H1 (cell line): ENCODE data around the gene SLAMF1. TPM values are rescaled to one million over a fixed set of nuclear protein-coding genes. Genes with fewer than 3 reads are reported as not detected.

Experiments used
- CTCF ChIA-PET: fragments of 300-600 bp; sonication (Branson Sonifier 250); formaldehyde crosslinking; loops from one replicate; lab custom pipeline; 2021; ENCODE audit not compliant: partially characterized antibody; lab: Charles Lee
- POLR2A ChIA-PET: fragments of 300-600 bp; sonication (Branson Sonifier 250); formaldehyde crosslinking; loops from one replicate; lab custom pipeline; 2021; ENCODE audit warnings: inconsistent platforms; ENCODE audit not compliant: partially characterized antibody; lab: Charles Lee
- DNase-seq, 2 experiments: peaks; one replicate each; pipeline versions ENCODE4 v3.0.0 to v3.0.0-alpha.2; 2010 to 2022; ENCODE audit warnings: low spot score in 2 of 2, low read depth in 1 of 2, mixed read lengths in 1 of 2
- FAIRE-seq: peaks from 2 replicates; lab custom pipeline; 2011; peaks lifted over from hg19 to GRCh38; lab: Jason Lieb, UNC
- H2AFZ ChIP-seq: 2 replicates; pipeline ENCODE4 v1.8.1; 2012; ENCODE audit warnings: low read length, inconsistent platforms
- H2AK5ac ChIP-seq: 2 replicates; pipeline ENCODE4 v1.6.1; 2013; ENCODE audit warnings: low read depth, low read length
- H2BK120ac ChIP-seq: replicated peaks from 2 replicates; pipeline ENCODE3; 2013; ENCODE audit warnings: low read depth, low read length, inconsistent platforms
- H2BK12ac ChIP-seq: 2 replicates; pipeline ENCODE4 v1.6.1; 2013; ENCODE audit warnings: low read depth, low read length
- H2BK15ac ChIP-seq: 2 replicates; pipeline ENCODE4 v1.6.1; 2013; ENCODE audit warnings: low read length
- H2BK20ac ChIP-seq: 2 replicates; pipeline ENCODE4 v1.6.1; 2013; ENCODE audit warnings: low read length
- H2BK5ac ChIP-seq: 2 replicates; pipeline ENCODE4 v1.6.1; 2013; ENCODE audit warnings: low read depth, low read length
- H3K14ac ChIP-seq: 2 replicates; pipeline ENCODE4 v1.6.1; 2013; ENCODE audit warnings: inconsistent platforms; ENCODE audit not compliant: insufficient read length
- H3K18ac ChIP-seq: 2 replicates; pipeline ENCODE4 v1.6.1; 2013; ENCODE audit warnings: low read length; ENCODE audit errors: extremely low read depth
- H3K23ac ChIP-seq: 2 replicates; pipeline ENCODE4 v1.6.1; 2013; ENCODE audit warnings: inconsistent platforms; ENCODE audit not compliant: insufficient read length
- H3K23me2 ChIP-seq: 2 replicates; pipeline ENCODE4 v1.6.1; 2013; ENCODE audit warnings: low read depth, low read length
- H3K27ac ChIP-seq: 2 replicates; pipeline ENCODE4 v1.6.1; 2011; ENCODE audit warnings: low read depth, low read length, inconsistent platforms
- H3K27me3 ChIP-seq, 4 experiments: replicated peaks in 1 of 4; 1 replicate in 1 of 4; 2 replicates in 3 of 4; pipeline versions ENCODE4 v1.6.1 to v1.8.1; 2011 to 2013; ENCODE audit warnings: low read length in 3 of 4, mild to moderate bottlenecking in 3 of 4, inconsistent platforms in 2 of 4, mixed read lengths in 2 of 4, moderate library complexity in 1 of 4; ENCODE audit not compliant: control insufficient read depth in 3 of 4, insufficient read depth in 3 of 4; ENCODE audit errors: extremely low read depth in 1 of 4
- H3K36me3 ChIP-seq, 4 experiments: 2 replicates each; pipeline versions ENCODE4 v1.6.1 to v1.8.1; 2011 to 2013; ENCODE audit warnings: mild to moderate bottlenecking in 4 of 4, low read length in 3 of 4, moderate library complexity in 2 of 4, control low read depth in 1 of 4, inconsistent platforms in 1 of 4; ENCODE audit not compliant: insufficient read depth in 4 of 4, control insufficient read depth in 2 of 4
- H3K4ac ChIP-seq: replicated peaks from 2 replicates; pipeline ENCODE3; 2013; ENCODE audit warnings: low read length, low read depth, mixed read lengths, inconsistent platforms; ENCODE audit not compliant: insufficient read length
- H3K4me1 ChIP-seq, 4 experiments: replicated peaks in 1 of 4; 1 replicate in 1 of 4; 2 replicates in 3 of 4; pipeline versions ENCODE4 v1.6.1 to v1.8.1; 2011 to 2013; ENCODE audit warnings: low read length in 3 of 4, inconsistent platforms in 2 of 4, mixed read lengths in 1 of 4; ENCODE audit not compliant: insufficient read depth in 4 of 4, control insufficient read depth in 3 of 4
- H3K4me2 ChIP-seq, 2 experiments: 2 replicates each; pipeline versions ENCODE4 v1.6.1 to v1.8.1; 2011 to 2013; ENCODE audit warnings: low read depth in 2 of 2, low read length in 2 of 2, control low read depth in 1 of 2, inconsistent platforms in 1 of 2, mild to moderate bottlenecking in 1 of 2; ENCODE audit not compliant: insufficient read depth in 1 of 2
- H3K4me3 ChIP-seq, 4 experiments: fragments of 200-600, 300-600 bp in 1 of 4; sonication (generic), shearing (Covaris generic), sonication (Bioruptor Twin) in 1 of 4; 2 replicates each; pipeline versions ENCODE4 v1.5.1 to v1.8.1; 2011 to 2016; ENCODE audit warnings: low read length in 4 of 4, low read depth in 3 of 4, control low read depth in 2 of 4, inconsistent platforms in 2 of 4, mild to moderate bottlenecking in 2 of 4, mixed read lengths in 1 of 4, moderate library complexity in 1 of 4; ENCODE audit not compliant: insufficient read depth in 2 of 4; ENCODE audit errors: extremely low read depth in 1 of 4
- H3K56ac ChIP-seq: replicated peaks from 2 replicates; pipeline ENCODE3; 2013; ENCODE audit warnings: low read depth, mild to moderate bottlenecking, mixed read lengths, low read length, inconsistent platforms; ENCODE audit not compliant: insufficient read length
- H3K79me1 ChIP-seq: 2 replicates; pipeline ENCODE4 v1.6.1; 2013; ENCODE audit warnings: low read depth, low read length, control low read depth
- H3K79me2 ChIP-seq, 2 experiments: 2 replicates each; pipeline versions ENCODE4 v1.6.1 to v1.8.1; 2012 to 2013; ENCODE audit warnings: low read length in 2 of 2, mild to moderate bottlenecking in 2 of 2, inconsistent platforms in 1 of 2; ENCODE audit not compliant: insufficient read depth in 2 of 2, control insufficient read depth in 1 of 2
- H3K9ac ChIP-seq, 4 experiments: replicated peaks in 1 of 4; 1 replicate in 1 of 4; 2 replicates in 3 of 4; pipeline versions ENCODE4 v1.6.1 to v1.8.1; 2011 to 2013; ENCODE audit warnings: low read depth in 3 of 4, low read length in 3 of 4, control low read depth in 2 of 4, mild to moderate bottlenecking in 2 of 4, moderate library complexity in 2 of 4, inconsistent platforms in 1 of 4; ENCODE audit errors: extremely low read depth in 1 of 4
- H3K9me3 ChIP-seq, 2 experiments: 2 replicates each; pipeline versions ENCODE4 v1.6.1 to v1.8.1; 2012 to 2013; ENCODE audit warnings: mild to moderate bottlenecking in 2 of 2, moderate library complexity in 2 of 2, control low read depth in 1 of 2, inconsistent platforms in 1 of 2, low read depth in 1 of 2, low read length in 1 of 2, mixed read lengths in 1 of 2; ENCODE audit not compliant: insufficient read depth in 2 of 2
- H4K20me1 ChIP-seq, 2 experiments: replicated peaks in 1 of 2; 2 replicates each; pipeline versions ENCODE3 to v1.8.1; 2011 to 2013; ENCODE audit warnings: inconsistent platforms in 2 of 2, low read length in 2 of 2, mild to moderate bottlenecking in 1 of 2; ENCODE audit not compliant: insufficient read depth in 2 of 2, control insufficient read depth in 1 of 2
- H4K5ac ChIP-seq: 2 replicates; pipeline ENCODE4 v1.6.1; 2013; ENCODE audit warnings: low read length, low read depth, mixed read lengths, inconsistent platforms; ENCODE audit not compliant: insufficient read length
- H4K8ac ChIP-seq: 2 replicates; pipeline ENCODE4 v1.8.0; 2013; ENCODE audit warnings: mild to moderate bottlenecking, moderate library complexity, low read length, inconsistent platforms; ENCODE audit not compliant: insufficient read depth; ENCODE audit errors: extremely low read depth
- H4K91ac ChIP-seq: replicated peaks from 2 replicates; pipeline ENCODE3; 2013; ENCODE audit warnings: low read length, mixed read lengths, inconsistent platforms; ENCODE audit not compliant: insufficient read length
- CHD2 ChIP-seq: IDR thresholded peaks from 2 replicates; pipeline ENCODE4 v1.6.1; 2012; ENCODE audit warnings: low read length, improper control_type of control experiment
- POU5F1 ChIP-seq: IDR thresholded peaks from 2 replicates; pipeline ENCODE4 v1.6.1; 2011; ENCODE audit warnings: low read depth, mild to moderate bottlenecking, low read length, moderate library complexity
- WGBS, 2 experiments: shearing (Covaris generic) in 1 of 2; methylation state at CpG; one replicate each; pipeline versions ENCODE4 v1.1.6 to v1.1.7; 2013 to 2015; ENCODE audit warnings: low lambda C conversion rate in 2 of 2, mixed read lengths in 2 of 2, inconsistent platforms in 1 of 2, low coverage in 1 of 2, missing lambda C conversion rate in 1 of 2; ENCODE audit not compliant: insufficient replicate concordance in 2 of 2, insufficient coverage in 1 of 2, insufficient read length in 1 of 2; ENCODE audit errors: extremely low coverage in 1 of 2, missing lambda C conversion rate in 1 of 2; 5-methylcytosine and 5-hydroxymethylcytosine counted together
- polyA plus RNA-seq, 7 experiments: library from polyadenylated mRNA; depleted of rRNA in 3 of 7; stranded (reverse) in 5 of 7; unstranded in 2 of 7; fragments of >200 nt in 5 of 7; fragments of 200-250 nt in 2 of 7; gene quantifications; 1 replicate in 5 of 7; 2 replicates in 1 of 7; 4 replicates in 1 of 7; pipeline versions ENCODE4 v1.2.1 to v1.2.3, GENCODE V29; 2011 to 2013; ENCODE audit warnings: missing spikeins in 2 of 7, mixed read lengths in 2 of 7
- total RNA-seq: library from RNA; stranded (reverse); fragmentation: NEBNext Ultra II Directional; extraction: Animal tissue kit (Norgen Biotek cat#: 25700); gene quantifications from 2 replicates; pipeline ENCODE4 v1.2.1, GENCODE V29; 2021

SLAMF1 gene
- total and polyA plus RNA-seq, 2 of the 8 experiments (the other 6 are each of a cell fraction or from before 2014, with no cell fraction given) = not detected

- no peak overlapping the region for H3K9ac ChIP-seq
- H3K27me3 ChIP-seq = no peaks in the 10 kb centered on the region; a peak in 1 of 7 replicates
- no peak overlapping the region for H2AFZ ChIP-seq
- H3K23me2 ChIP-seq = no peaks in the 10 kb centered on the region
- H3K23ac ChIP-seq = no peak overlapping the region
- H3K4me1 ChIP-seq = peaks cover 3 to 17% (median 13%) of the 10 kb centered on the region in 4 experiments; a peak in 4 of 7 replicates
- H4K5ac ChIP-seq = no peak overlapping the region
- H2BK15ac ChIP-seq = no peak overlapping the region; the same call in 1 of the 2 replicates
- H4K8ac ChIP-seq = peak overlapping the region; percentile 45; the same call in 1 of the 2 replicates
- H3K79me2 ChIP-seq = no peaks in the 10 kb centered on the region
- no peak overlapping the region for H3K4me3 ChIP-seq
- no peak for DNase-seq
- H3K18ac ChIP-seq = peak overlapping the region; percentile 63
- H2AK5ac ChIP-seq = peak overlapping the region; percentile 14; the same call in 1 of the 2 replicates
- peak overlapping the region; percentile 97 for H4K91ac ChIP-seq
- no peak overlapping the region for H3K56ac ChIP-seq
- peak overlapping the region; percentile 74; the same call in 1 of the 2 replicates for H2BK5ac ChIP-seq
- 81% methylated on average over 2 of the region's 2 CpGs; no CpG with 5 or more reads in 1 of the 2 experiments for WGBS, 2 experiments
- FAIRE-seq = no peak
- H2BK120ac ChIP-seq = peak overlapping the region; percentile 95
- H3K4ac ChIP-seq = no peak overlapping the region
- H3K79me1 ChIP-seq = no peaks in the 10 kb centered on the region
- peak overlapping the region; percentile 95 for H2BK20ac ChIP-seq
- no peaks in the 10 kb centered on the region for H3K9me3 ChIP-seq
- H4K20me1 ChIP-seq = no peaks in the 10 kb centered on the region
- H3K4me2 ChIP-seq = no peak overlapping the region
- no peak overlapping the region for H3K14ac ChIP-seq
- POLR2A ChIA-PET = interaction anchor here (0.9 to 1.3 kb wide), 2 partner anchors 18 to 22 kb away, joined by 3 to 4 read pairs; no protein-coding TSS in a partner anchor
- CTCF ChIA-PET = interaction anchor here (0.6 to 1.2 kb wide), 3 partner anchors 20 to 36 kb away, joined by 3 read pairs; no protein-coding TSS in a partner anchor
- H3K27ac ChIP-seq = no peak overlapping the region
- peak overlapping the region; percentile 56 for H2BK12ac ChIP-seq
- H3K36me3 ChIP-seq = no peaks in the 10 kb centered on the region
- TF ChIP-seq POU5F1 (no peak), CHD2 (no peak)
Observed at GRCh38 chr1:160653620-160654016, 6.8 kb upstream of the SLAMF1 start.
